ENCODE data around the gene MAP4K2. TPM values are rescaled to one million over a fixed set of nuclear protein-coding genes. Genes with fewer than 3 reads are reported as not detected.

Gene MAP4K2
- total and polyA plus RNA-seq, 9 of the 15 experiments (the other 6 are each of a cell fraction or from before 2014, with no cell fraction given) = 0.13 to 14.5 (median 7.3) TPM

GRCh38 chr11:64846998-64847666 lies 44.1 kb upstream of the MAP4K2 start (continued):
- TF ChIP-seq SIN3A (IDR thresholded peaks at IDR 0.05; ENCODE audit: borderline replicate concordance in 2 of 2, control insufficient read depth in 1 of 2, low read depth in 2 of 2, low read length in 2 of 2) (no peak), ILK (tag; IDR thresholded peaks at IDR 0.05; ENCODE audit: borderline replicate concordance, low read depth) (no peak), STAT5B (CRISPR knock-in tag; IDR thresholded peaks at IDR 0.05) (no peak), ZNF212 (CRISPR knock-in tag; IDR thresholded peaks at IDR 0.05) (no peak), MYC (IDR thresholded peaks at IDR 0.05; ENCODE audit: low read depth, low read length) (peak; percentile 70), MYC (CRISPR knock-in tag; IDR thresholded peaks at IDR 0.05; ENCODE audit: borderline replicate concordance, low read depth) (no peak), ZKSCAN1 (IDR thresholded peaks at IDR 0.05; ENCODE audit: low read depth, low read length) (peak; percentile 79), SMARCA5 (IDR thresholded peaks at IDR 0.05) (peak; percentile 97), FOXJ2 (tag; IDR thresholded peaks at IDR 0.05) (no peak), PTBP1 (IDR thresholded peaks at IDR 0.05; ENCODE audit: low read depth, low read length) (peak; percentile 80; the same call in 1 of the 2 replicates), NEUROD1 (IDR thresholded peaks at IDR 0.05; ENCODE audit: borderline replicate concordance, low read depth, low read length, partially characterized antibody) (peak; percentile 38), PHTF2 (CRISPR knock-in tag; IDR thresholded peaks at IDR 0.05) (no peak), ESRRB (CRISPR knock-in tag; IDR thresholded peaks at IDR 0.05; ENCODE audit: borderline replicate concordance) (no peak), ZNF41 (CRISPR knock-in tag; conservative IDR thresholded peaks at IDR 0.05) (no peak), DACH1 (IDR thresholded peaks at IDR 0.05; ENCODE audit: partially characterized antibody) (no peak), BCOR (IDR thresholded peaks at IDR 0.05) (peak; percentile 96), TCF7L2 (IDR thresholded peaks at IDR 0.05; ENCODE audit: low read depth, low read length) (no peak), CC2D1A (IDR thresholded peaks at IDR 0.05) (peak; percentile 93)
- TF ChIP-seq, protein P1, sequence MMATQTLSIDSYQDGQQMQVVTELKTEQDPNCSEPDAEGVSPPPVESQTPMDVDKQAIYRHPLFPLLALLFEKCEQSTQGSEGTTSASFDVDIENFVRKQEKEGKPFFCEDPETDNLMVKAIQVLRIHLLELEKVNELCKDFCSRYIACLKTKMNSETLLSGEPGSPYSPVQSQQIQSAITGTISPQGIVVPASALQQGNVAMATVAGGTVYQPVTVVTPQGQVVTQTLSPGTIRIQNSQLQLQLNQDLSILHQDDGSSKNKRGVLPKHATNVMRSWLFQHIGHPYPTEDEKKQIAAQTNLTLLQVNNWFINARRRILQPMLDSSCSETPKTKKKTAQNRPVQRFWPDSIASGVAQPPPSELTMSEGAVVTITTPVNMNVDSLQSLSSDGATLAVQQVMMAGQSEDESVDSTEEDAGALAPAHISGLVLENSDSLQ (IDR thresholded peaks at IDR 0.05) = no peak
- TF ChIP-seq, protein P2, sequence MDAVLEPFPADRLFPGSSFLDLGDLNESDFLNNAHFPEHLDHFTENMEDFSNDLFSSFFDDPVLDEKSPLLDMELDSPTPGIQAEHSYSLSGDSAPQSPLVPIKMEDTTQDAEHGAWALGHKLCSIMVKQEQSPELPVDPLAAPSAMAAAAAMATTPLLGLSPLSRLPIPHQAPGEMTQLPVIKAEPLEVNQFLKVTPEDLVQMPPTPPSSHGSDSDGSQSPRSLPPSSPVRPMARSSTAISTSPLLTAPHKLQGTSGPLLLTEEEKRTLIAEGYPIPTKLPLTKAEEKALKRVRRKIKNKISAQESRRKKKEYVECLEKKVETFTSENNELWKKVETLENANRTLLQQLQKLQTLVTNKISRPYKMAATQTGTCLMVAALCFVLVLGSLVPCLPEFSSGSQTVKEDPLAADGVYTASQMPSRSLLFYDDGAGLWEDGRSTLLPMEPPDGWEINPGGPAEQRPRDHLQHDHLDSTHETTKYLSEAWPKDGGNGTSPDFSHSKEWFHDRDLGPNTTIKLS (IDR thresholded peaks at IDR 0.05; ENCODE audit: borderline replicate concordance, low read depth) = 0 out of 2 replicates have a peak, but pooled peaks have one; percentile 19
- TF ChIP-seq, protein P3, sequence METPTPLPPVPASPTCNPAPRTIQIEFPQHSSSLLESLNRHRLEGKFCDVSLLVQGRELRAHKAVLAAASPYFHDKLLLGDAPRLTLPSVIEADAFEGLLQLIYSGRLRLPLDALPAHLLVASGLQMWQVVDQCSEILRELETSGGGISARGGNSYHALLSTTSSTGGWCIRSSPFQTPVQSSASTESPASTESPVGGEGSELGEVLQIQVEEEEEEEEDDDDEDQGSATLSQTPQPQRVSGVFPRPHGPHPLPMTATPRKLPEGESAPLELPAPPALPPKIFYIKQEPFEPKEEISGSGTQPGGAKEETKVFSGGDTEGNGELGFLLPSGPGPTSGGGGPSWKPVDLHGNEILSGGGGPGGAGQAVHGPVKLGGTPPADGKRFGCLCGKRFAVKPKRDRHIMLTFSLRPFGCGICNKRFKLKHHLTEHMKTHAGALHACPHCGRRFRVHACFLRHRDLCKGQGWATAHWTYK (CRISPR knock-in tag; IDR thresholded peaks at IDR 0.05) = peak; percentile 57; the same call in 1 of the 2 replicates
- TF ChIP-seq, protein P4, sequence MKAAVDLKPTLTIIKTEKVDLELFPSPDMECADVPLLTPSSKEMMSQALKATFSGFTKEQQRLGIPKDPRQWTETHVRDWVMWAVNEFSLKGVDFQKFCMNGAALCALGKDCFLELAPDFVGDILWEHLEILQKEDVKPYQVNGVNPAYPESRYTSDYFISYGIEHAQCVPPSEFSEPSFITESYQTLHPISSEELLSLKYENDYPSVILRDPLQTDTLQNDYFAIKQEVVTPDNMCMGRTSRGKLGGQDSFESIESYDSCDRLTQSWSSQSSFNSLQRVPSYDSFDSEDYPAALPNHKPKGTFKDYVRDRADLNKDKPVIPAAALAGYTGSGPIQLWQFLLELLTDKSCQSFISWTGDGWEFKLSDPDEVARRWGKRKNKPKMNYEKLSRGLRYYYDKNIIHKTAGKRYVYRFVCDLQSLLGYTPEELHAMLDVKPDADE (conservative IDR thresholded peaks at IDR 0.05; ENCODE audit: control insufficient read depth, low read depth, low read length) = peak; percentile 60; the same call in 1 of the 2 replicates

Data from K562 (cell line).